Stomach (tissue), 9 donors: ENCODE results near the gene STKLD1. TPM values are rescaled to one million over a fixed set of nuclear protein-coding genes. Genes with fewer than 3 reads are reported as not detected.
"Not testable (repeated sequence)": the region's sequence is repeated elsewhere in the genome, so short reads cannot be mapped to it uniquely, and the experiment has no call there.

Source experiments
- DNase-seq, 2 donors: peaks; one replicate each; pipeline versions ENCODE4 v3.0.0 to v3.0.0-alpha.2; 2013 to 2019
- H3K27ac ChIP-seq, 5 donors: fragments of 200-600 bp in 4 of 5; sonication (generic) in 4 of 5; one replicate each; pipeline ENCODE4 v1.5.1; 2013 to 2019; ENCODE audit warnings: mild to moderate bottlenecking in 1 of 5, moderate library complexity in 1 of 5
- H3K27me3 ChIP-seq, 3 donors: fragments of 200-600 bp; sonication (generic); one replicate each; pipeline ENCODE4 v1.5.1; 2017 to 2019; ENCODE audit warnings: mixed run types in 1 of 3
- H3K36me3 ChIP-seq, 4 donors: fragments of 200-600 bp; sonication (generic); 1 replicate in 3 of 4; 2 replicates in 1 of 4; pipeline ENCODE4 v1.5.1; 2016 to 2019
- H3K4me1 ChIP-seq, 4 donors: fragments of 200-600 bp; sonication (generic); one replicate each; pipeline ENCODE4 v1.5.1; 2016 to 2019
- H3K4me3 ChIP-seq, 4 donors: fragments of 200-600 bp; sonication (generic) in 3 of 4; one replicate each; pipeline ENCODE4 v1.5.1; 2016 to 2019; ENCODE audit warnings: mild to moderate bottlenecking in 1 of 4
- H3K9me3 ChIP-seq, 4 donors: fragments of 200-600 bp; sonication (generic); one replicate each; pipeline ENCODE4 v1.5.1; 2016 to 2019
- CTCF ChIP-seq, 7 experiments: fragments of 450-650 bp in 4 of 7; fragments of 200-600 bp in 3 of 7; sonication (generic) in 3 of 7; IDR thresholded peaks; one replicate each; pipeline ENCODE4 v1.5.1; 2016 to 2019; ENCODE audit warnings: antibody characterized with exemption in 7 of 7, control low read depth in 2 of 7, mild to moderate bottlenecking in 1 of 7
- EP300 ChIP-seq: sonication (generic); formaldehyde crosslinking; IDR thresholded peaks from one replicate; pipeline ENCODE4 v1.6.1; 2017; ENCODE audit warnings: antibody characterized with exemption
- POLR2A ChIP-seq, 4 donors: fragments of 450-650 bp; IDR thresholded peaks; one replicate each; pipeline ENCODE4 v1.6.1; 2016; ENCODE audit warnings: antibody characterized with exemption in 4 of 4, control low read depth in 2 of 4, mild to moderate bottlenecking in 1 of 4, moderate library complexity in 1 of 4
- POLR2AphosphoS5 ChIP-seq, 3 donors: sonication (generic); formaldehyde crosslinking; IDR thresholded peaks; one replicate each; pipeline ENCODE4 v1.6.1; 2016; ENCODE audit warnings: antibody characterized with exemption in 3 of 3
- WGBS, 5 donors: extraction: QIAGEN DNeasy Blood & Tissue Kit in 3 of 5; methylation state at CpG; one replicate each; pipeline versions ENCODE4 v1.1.5 to v1.1.7; 2013 to 2018; 5-methylcytosine and 5-hydroxymethylcytosine counted together
- intact Hi-C: fragments of 100-400 bp; cut with DNase I; formaldehyde crosslinking; loops from one replicate; pipeline ENCODE4 v1.15.1; 2023; ENCODE audit warnings: low total_unique reads
- polyA plus RNA-seq, 3 donors: library from polyadenylated mRNA; stranded (reverse); fragments of 200-250 nt; gene quantifications; one replicate each; pipeline ENCODE4 v1.2.3, GENCODE V29; 2013
- total RNA-seq, 5 donors: library from RNA; depleted of rRNA; stranded (reverse); fragments of >200 nt; gene quantifications; one replicate each; pipeline versions ENCODE4 v1.1.0 to v1.2.3, GENCODE V29; 2014 to 2016
- donor health status: healthy with polysubstance abuse.
- donor health status: Bipolar disorder and iron deficiency.
- donor health status: healthy.

Gene STKLD1
- total and polyA plus RNA-seq, 8 donors: 1.3 to 2.6 (median 1.9) TPM; not detected in 5

DNA sequence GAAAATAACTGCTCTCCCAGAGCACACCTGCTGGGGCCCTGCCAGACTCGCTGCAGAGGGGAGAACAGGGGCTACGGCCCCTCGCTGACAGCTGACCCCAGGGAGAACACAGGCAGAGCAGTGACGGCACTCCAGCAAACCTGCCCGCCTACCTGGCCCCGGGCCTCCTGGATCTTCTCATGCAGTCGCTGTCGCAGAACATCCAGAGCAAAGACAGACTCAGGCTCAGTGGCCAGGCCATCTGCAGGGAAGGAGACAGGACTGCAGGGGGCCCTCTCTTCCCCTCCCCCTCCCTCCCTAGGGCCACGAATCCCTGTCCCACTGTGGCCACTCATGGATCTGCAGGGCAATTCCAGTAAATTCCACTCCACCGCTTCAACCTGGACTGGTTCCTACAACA is 42.6 kb upstream of the STKLD1 start:
- no peaks in the 10 kb centered on the region for H3K9me3 ChIP-seq
- TF ChIP-seq POLR2AphosphoS5 (IDR thresholded peaks at IDR 0.05) (no peak), EP300 (no peak), POLR2A (IDR thresholded peaks at IDR 0.05) (no peak), CTCF (IDR thresholded peaks at IDR 0.05) (no peak)
- no peak for DNase-seq
- peaks cover 21 to 35% (median 31%) of the 10 kb centered on the region in 4 donors for H3K4me1 ChIP-seq
- 86 to 93% (median 89%) methylated on average over 7 to 10 of the region's 10 CpGs for WGBS, 5 donors
- intact Hi-C loops: no loop called here
- peak overlapping the region in 1 of 4 donors; percentile 94 for H3K4me3 ChIP-seq
- peak overlapping the region in 1 of 5 donors; percentile 8 for H3K27ac ChIP-seq
- no peaks in the 10 kb centered on the region for H3K27me3 ChIP-seq
- peaks cover 41 to 54% (median 49%) of the 10 kb centered on the region in 4 donors for H3K36me3 ChIP-seq

DNA sequence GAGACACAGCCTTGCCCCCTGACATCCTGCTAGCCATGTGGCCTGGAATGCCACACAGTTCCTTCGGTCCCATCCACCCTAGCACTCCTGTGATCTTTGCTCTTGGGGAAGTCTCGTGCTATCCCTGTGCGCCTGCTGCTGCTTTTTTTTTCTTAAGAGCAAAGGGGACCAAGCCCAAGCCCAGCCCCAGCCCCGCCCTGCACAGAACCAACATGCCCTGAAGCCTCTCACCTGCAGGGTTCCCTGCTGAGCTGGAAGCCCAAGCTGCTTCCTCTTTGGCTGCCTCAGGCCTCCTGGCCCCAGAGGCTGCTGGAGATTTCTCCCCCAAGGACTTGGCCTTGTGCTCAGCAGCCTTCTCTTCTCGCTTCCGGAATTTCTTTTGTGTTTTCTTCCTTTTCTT is 42.0 kb upstream of the STKLD1 start:
- intact Hi-C loops: no loop called here
- peaks cover 41 to 60% (median 52%) of the 10 kb centered on the region in 4 donors for H3K36me3 ChIP-seq
- peak overlapping the region in 1 of 5 donors; percentile 8 for H3K27ac ChIP-seq
- H3K4me1 ChIP-seq: peaks cover 21 to 35% (median 31%) of the 10 kb centered on the region in 4 donors
- DNase-seq: peak; percentile 42 to 79
- TF ChIP-seq POLR2AphosphoS5 (IDR thresholded peaks at IDR 0.05) (no peak), EP300 (no peak), CTCF (IDR thresholded peaks at IDR 0.05) (no peak), POLR2A (IDR thresholded peaks at IDR 0.05) (no peak)
- peak overlapping the region in 1 of 4 donors; percentile 94 for H3K4me3 ChIP-seq
- WGBS, 5 donors: 54 to 79% (median 64%) methylated on average over 6 of the region's 6 CpGs
- no peaks in the 10 kb centered on the region for H3K27me3 ChIP-seq
- no peaks in the 10 kb centered on the region for H3K9me3 ChIP-seq

- Histone ChIP-seq H3K27ac (peak overlapping the region in 2 of 5 donors; percentile 11 to 81), H3K4me1 (peaks cover 21 to 38% (median 33%) of the 10 kb centered on the region in 4 donors), H3K36me3 (peaks cover 47 to 64% (median 58%) of the 10 kb centered on the region in 4 donors), H3K4me3 (peak overlapping the region; percentile 67 to 94 (median 83))
- intact Hi-C loops, H3K27me3 ChIP-seq, H3K9me3 ChIP-seq, DNase-seq: not testable (repeated sequence)
- WGBS, 5 donors: 57 to 65% (median 57%) methylated on average over 11 of the region's 11 CpGs
Measured at GRCh38 chr9:133334888-133335287, 41.3 kb upstream of the STKLD1 start.

GRCh38 chr9:133335924-133336811 is 40.0 kb upstream of the STKLD1 start, which contains the start of gene SURF6:
Gene SURF6, minus strand, starts transcription at chr9:133336188. Its CDS starts 56 bp downstream, at chr9:133336132.
- Histone ChIP-seq H3K4me1 (peaks cover 21 to 51% (median 33%) of the 10 kb centered on the region in 4 donors), H3K27ac (peak within 1 kb of the TSS; percentile 72 to 81 (median 78)), H3K4me3 (peak within 1 kb of the TSS; percentile 67 to 94 (median 83)), H3K36me3 (peaks cover 54 to 64% (median 58%) of the 10 kb centered on the region in 4 donors), H3K27me3 (no peaks in the 10 kb centered on the region), H3K9me3 (no peaks in the 10 kb centered on the region)
- WGBS, 5 donors: 3 to 11% (median 4%) methylated on average over 26 to 70 of the region's 70 CpGs
- TF ChIP-seq CTCF (IDR thresholded peaks at IDR 0.05) (no peak), POLR2AphosphoS5 (IDR thresholded peaks at IDR 0.05) (peak; percentile 84 to 99 (median 97))
- peak; percentile 93 to 97 for DNase-seq
- intact Hi-C loops: no loop called here
